Measurements from ENCODE around the gene TTL. TPM values are rescaled to one million over a fixed set of nuclear protein-coding genes. Genes with fewer than 3 reads are reported as not detected.

Gene TTL
- total RNA-seq, 1 experiment from 2014 or later: 58.9 TPM

DNA sequence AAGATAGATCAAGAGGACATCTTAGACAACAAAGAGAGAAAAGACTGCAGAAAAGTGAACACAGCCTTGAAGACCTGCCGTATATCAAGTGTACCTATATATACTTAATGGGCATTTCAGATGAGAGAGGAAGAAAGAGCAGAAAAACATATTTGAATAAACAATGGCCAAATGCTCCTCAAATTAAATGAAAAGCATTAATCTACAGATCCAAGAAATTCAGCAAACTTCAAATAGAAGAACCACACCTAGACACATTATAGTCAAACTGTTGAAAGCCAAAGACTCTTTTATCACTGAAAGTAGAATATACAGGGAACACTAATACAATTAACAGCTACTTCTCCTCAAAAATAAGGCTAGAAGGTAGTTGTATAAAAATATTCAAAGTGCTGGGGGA lies 18.7 kb upstream of the TTL start:
- Histone ChIP-seq H2BK5ac (ENCODE audit: insufficient read length, low read length) (no peak overlapping the region), H3K23me2 (ENCODE audit: insufficient read length, low read depth, low read length, poor library complexity, severe bottlenecking) (no peaks in the 10 kb centered on the region), H2AFZ (ENCODE audit: low read length) (no peak overlapping the region), H3K9ac (ENCODE audit: extremely low read depth, insufficient read length, low read length) (no peak overlapping the region), H3K79me2 (ENCODE audit: insufficient read depth, low read length) (no peaks in the 10 kb centered on the region; the same call in 1 of the 2 replicates), H2BK15ac (ENCODE audit: low read depth, low read length) (no peak overlapping the region), H3K4me2 (ENCODE audit: insufficient read depth, insufficient read length, low read length) (no peak overlapping the region), H4K8ac (replicated peaks; ENCODE audit: insufficient read length, low read depth, low read length) (no peak overlapping the region), H3K18ac (ENCODE audit: insufficient read length, low read depth, low read length) (no peak overlapping the region), H3K79me1 (ENCODE audit: insufficient read depth, low read depth, low read length, poor library complexity, severe bottlenecking) (no peaks in the 10 kb centered on the region), H4K91ac (ENCODE audit: insufficient read length, low read depth, low read length) (no peak overlapping the region), H3K56ac (ENCODE audit: insufficient read length, low read depth, low read length) (no peak overlapping the region), H2BK120ac (ENCODE audit: low read depth, low read length, poor library complexity, severe bottlenecking) (no peak overlapping the region), H3K9me3 (ENCODE audit: control insufficient read depth, low read depth, low read length) (no peaks in the 10 kb centered on the region), H3K14ac (ENCODE audit: insufficient read depth, low read length) (no peak overlapping the region), H2BK12ac (ENCODE audit: insufficient read length, low read depth, low read length) (no peak overlapping the region), H4K20me1 (ENCODE audit: control insufficient read depth, insufficient read depth, insufficient read length) (no peaks in the 10 kb centered on the region), H3K27ac (ENCODE audit: insufficient read length, low read depth, low read length) (no peak overlapping the region), H2BK20ac (ENCODE audit: low read depth, low read length, poor library complexity, severe bottlenecking) (no peak overlapping the region), H3K27me3 (ENCODE audit: insufficient read depth, low read length) (no peaks in the 10 kb centered on the region), H3K23ac (ENCODE audit: insufficient read length, low read depth, low read length) (no peak overlapping the region), H3K4me1 (ENCODE audit: insufficient read depth, low read length) (no peaks in the 10 kb centered on the region), H3T11ph (ENCODE audit: low read length) (no peak overlapping the region), H4K5ac (ENCODE audit: insufficient read length, low read depth, low read length) (no peak overlapping the region), H2AK5ac (ENCODE audit: insufficient read length, low read length) (no peak overlapping the region), H3K4ac (ENCODE audit: low read depth, low read length) (no peak overlapping the region)
- Mint-ChIP-seq H3K27ac (no peak overlapping the region), H3K9me3 (no peaks in the 10 kb centered on the region), H3K36me3 (ENCODE audit: insufficient read depth in 1 of 3, low read depth in 3 of 3) (no peaks in the 10 kb centered on the region), H3K27me3 (ENCODE audit: low read depth) (peaks cover 5% of the 10 kb centered on the region; the same call in 1 of the 2 replicates), H3K4me1 (peaks cover 4% of the 10 kb centered on the region in 2 experiments; a peak in 3 of 4 replicates), H3K4me3 (no peak overlapping the region)
- TF ChIP-seq, protein P1, sequence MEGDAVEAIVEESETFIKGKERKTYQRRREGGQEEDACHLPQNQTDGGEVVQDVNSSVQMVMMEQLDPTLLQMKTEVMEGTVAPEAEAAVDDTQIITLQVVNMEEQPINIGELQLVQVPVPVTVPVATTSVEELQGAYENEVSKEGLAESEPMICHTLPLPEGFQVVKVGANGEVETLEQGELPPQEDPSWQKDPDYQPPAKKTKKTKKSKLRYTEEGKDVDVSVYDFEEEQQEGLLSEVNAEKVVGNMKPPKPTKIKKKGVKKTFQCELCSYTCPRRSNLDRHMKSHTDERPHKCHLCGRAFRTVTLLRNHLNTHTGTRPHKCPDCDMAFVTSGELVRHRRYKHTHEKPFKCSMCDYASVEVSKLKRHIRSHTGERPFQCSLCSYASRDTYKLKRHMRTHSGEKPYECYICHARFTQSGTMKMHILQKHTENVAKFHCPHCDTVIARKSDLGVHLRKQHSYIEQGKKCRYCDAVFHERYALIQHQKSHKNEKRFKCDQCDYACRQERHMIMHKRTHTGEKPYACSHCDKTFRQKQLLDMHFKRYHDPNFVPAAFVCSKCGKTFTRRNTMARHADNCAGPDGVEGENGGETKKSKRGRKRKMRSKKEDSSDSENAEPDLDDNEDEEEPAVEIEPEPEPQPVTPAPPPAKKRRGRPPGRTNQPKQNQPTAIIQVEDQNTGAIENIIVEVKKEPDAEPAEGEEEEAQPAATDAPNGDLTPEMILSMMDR (conservative IDR thresholded peaks at IDR 0.05): no peak
- no CpG with 5 or more reads among the region's 1 CpG for WGBS (ENCODE audit: extremely low coverage, insufficient read length, low lambda C conversion rate)
- DNase-seq: no peak

Measured in H9 (cell line).